ENCODE results near the gene SLC29A1. TPM values are rescaled to one million over a fixed set of nuclear protein-coding genes. Genes with fewer than 3 reads are reported as not detected.
A peak's percentile ranks its signal among the peaks of the same experiment; 100 is the strongest.
"Not testable (repeated sequence)": the region's sequence is repeated elsewhere in the genome, so short reads cannot be mapped to it uniquely, and the experiment has no call there.

The SLC29A1 gene
- total RNA-seq, result 41.7 and 64.8 TPM in 2 replicates

DNA sequence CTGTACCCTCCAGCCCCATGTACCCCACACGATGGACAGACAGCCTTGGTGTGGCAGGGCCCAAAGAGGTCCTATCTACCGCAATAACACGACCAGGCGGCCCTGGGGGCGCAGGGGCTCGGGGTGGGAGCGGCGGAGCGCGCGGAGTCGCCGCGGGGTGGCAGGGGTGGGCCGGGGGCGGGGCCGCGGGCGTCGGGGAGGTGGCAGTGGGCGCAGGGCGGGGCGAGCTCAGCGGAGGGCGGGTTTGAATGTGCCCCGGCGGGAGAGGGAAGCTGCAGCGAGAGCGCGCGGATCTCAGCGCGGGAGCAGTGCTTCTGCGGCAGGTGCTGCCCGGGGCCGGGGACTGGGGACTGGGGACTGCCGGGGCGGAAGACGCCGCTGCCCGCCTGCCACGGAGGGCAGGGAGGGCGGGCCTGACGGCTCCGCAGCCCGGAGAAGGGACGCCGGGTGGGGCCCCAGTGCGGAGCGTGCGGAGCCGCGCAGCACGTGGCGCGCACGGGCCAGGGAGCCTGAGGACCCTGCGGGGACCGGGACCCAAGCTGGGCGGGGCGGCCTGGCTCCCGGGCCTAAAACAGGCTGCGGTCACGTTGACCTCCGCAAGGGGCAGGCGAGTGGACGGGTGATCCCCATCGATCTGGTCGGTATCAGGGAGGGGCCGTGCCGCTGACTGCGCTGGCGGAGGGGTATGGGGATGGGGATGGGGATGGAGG is at the start of gene SLC29A1:
TSS of gene SLC29A1 (plus strand) at position 277 of the 710 bp plus-strand sequence. CDS start 3,719 bp downstream, outside the sequence.
- peak; percentile 76 for DNase-seq

DNA sequence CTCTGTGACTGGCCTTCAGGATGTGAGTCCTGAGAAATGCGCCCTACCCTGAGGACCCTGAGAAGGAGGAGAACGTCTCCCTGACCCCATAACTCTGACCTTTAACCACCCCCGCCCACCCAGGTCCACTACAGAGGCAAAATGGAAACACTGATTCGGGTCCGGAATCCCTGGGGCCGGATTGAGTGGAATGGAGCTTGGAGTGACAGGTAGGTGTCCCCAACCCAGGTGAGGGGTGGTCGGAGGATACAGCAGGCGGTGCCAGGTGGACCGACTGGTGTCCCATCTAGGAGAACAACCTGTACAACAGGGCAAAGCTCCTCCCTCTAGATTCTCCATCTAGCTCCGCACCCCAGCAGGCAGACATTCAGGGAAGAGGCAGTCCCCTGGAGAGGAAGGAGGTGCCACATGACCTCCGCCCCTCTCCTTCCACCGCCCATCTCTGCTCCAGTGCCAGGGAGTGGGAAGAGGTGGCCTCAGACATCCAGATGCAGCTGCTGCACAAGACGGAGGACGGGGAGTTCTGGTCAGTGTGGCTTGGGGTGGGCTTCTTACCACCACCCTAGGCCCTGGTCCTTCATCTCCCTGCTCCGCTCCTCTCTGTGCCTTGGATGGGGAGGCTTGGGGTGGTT is 47.1 kb upstream of the SLC29A1 start:
- no peak for DNase-seq

DNA sequence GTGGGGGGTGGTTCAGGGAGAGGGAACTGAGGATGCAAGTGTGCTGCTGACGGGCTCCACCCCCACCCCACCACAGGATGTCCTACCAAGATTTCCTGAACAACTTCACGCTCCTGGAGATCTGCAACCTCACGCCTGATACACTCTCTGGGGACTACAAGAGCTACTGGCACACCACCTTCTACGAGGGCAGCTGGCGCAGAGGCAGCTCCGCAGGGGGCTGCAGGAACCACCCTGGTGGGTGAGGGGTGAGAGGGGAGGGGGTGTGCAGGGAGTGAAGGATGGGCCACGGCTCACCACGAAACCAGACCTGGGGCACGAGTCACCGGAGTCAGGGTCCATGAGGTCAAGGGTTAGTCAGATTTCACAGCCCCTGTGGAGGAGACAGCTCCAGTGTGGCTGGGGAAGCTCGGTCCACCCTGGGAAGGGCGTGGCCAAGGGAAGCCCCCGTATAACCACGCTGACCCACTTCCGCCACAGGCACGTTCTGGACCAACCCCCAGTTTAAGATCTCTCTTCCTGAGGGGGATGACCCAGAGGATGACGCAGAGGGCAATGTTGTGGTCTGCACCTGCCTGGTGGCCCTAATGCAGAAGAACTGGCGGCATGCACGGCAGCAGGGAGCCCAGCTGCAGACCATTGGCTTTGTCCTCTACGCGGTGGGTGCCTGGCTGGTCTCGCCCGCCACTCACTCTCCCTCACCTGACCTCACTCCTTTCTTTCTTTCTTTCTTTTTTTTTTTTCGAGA is 46.5 kb upstream of the SLC29A1 start:
- DNase-seq, result peak; percentile 72

DNA sequence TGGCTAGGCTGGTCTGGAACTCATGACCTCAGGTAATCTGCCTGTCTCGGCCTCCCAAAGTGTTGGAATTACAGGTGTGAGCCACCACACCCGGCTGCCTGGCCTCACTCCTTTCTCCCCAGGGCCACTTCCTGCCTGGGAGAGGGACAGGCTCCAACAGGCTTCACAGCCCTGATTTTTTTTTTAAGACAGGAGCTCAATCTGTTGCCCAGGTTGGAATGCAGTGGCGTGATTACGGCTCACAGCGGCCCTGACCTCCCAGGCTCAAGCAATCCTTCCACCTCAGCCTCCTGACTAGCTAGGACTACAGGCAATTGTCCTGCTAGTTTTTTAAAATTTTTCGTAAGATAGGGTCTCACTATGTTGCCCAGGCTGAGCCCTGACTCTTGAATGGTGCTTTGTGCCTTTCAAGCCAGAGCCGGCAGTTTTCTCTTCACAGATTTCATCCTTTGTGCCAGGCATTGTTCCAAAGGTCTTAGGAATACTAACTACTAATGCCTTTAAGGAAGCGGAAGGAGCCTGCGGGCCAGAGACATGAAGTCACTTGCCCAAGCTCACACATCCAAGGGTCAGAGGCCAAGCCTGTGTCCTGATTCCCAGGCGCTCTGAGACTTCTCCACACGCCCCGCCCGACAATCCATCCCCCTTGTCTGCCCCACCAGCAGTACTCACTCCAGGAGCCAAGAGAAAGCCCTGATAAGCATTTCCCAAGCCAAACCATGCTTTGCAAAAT is 45.5 kb upstream of the SLC29A1 start:
- peak; percentile 97 for DNase-seq

DNA sequence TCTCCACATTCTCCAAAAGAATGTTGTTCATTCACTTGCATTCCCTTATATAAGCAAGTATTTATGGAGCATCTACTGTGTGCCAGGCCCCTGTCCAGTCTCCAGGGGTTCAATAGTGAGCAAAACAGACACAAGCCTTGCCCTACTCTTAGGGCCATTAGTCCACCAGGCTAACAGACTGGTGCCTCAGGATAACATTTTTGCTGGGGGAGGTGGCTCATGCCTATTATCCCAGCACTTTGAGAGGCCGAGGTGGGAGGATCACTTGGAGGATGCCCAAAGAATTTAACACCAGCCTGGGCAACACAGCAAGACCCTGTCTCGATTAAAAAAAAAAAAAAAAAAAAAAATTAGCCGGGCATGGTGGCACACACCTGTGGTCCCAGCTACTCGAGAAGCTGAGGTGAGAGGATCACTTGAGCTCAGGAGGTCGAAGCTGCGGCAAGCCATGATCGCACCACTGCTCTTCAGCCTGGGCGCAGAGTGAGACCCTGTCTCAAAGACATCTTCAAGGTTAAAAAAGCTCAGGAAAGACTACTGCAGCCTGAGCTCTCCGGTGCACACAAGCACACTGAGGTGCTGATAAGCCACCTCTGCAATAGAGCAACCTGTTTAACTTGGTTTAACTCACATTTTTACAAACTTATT is 44.8 kb upstream of the SLC29A1 start:
- DNase-seq, result no peak

DNA sequence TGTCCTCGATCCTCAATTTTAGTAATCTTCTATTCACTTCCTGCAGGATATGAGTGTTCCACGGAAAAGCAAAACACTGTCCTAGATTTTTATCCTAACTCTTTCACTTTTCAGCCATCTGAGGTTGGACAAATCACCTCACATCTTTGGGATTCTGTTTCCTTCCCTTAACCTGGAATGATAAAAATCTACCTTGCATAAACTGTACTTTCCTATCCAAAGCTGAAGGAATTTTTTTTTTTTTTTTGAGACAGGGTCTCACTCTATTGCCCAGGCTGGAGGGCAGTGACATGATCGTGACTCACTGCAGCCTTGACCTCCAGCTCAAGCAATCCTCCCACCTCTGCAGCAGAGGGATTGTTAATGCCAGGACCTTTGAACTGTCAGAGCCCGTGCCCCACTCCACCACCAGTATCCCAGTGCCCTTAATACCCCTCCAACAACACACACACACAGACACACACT is 44.3 kb upstream of the SLC29A1 start:
- DNase-seq, result peak; percentile 45

DNA sequence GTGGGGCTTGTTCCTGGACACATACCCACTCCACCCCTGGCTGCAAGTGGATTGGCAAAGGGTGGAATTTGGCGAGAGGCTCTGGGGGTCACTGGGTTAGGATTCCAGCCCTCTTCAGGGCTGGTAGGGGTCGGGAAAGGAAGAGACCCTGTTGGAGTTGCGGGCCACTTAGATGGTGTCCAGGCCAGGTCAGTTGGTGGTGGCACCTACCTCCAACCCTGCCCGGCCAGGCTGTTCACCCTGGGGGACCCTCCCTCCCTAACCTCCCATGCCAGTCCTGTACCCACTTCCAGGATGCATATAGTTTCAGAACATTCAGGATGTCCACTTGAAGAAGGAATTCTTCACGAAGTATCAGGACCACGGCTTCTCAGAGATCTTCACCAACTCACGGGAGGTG is 43.7 kb upstream of the SLC29A1 start:
- no peak for DNase-seq

DNA sequence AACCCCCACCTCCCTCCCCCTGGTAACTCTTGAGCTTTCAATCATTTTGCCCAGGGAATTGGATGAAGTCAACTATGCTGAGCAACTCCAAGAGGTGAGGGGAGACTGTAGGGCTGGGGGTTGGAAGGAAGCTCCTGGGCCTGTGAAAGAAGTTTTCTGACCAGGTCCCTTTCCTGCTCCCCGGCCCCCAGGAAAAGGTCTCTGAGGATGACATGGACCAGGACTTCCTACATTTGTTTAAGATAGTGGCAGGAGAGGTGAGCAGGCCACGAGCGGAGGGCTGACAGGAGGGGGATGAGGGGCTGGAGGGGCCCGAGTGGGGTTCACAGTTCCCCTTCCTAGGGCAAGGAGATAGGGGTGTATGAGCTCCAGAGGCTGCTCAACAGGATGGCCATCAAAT is 43.0 kb upstream of the SLC29A1 start:
- no peak for DNase-seq

DNA sequence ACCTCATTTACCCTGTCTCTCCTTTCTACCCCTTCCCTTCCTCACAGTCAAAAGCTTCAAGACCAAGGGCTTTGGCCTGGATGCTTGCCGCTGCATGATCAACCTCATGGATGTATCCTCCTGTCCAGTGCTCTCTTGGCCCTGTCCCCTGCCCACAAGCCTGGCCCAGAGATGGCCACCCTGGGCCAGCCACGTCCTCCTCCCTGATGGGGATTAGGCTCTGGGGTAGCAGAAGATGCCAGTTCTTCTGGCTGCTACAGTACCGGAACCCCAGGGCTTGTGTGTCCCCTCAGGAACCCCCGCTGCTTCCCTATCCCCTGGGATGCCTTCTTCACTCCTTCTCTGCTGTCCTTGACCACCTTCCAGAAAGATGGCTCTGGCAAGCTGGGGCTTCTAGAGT is 42.5 kb upstream of the SLC29A1 start:
- DNase-seq, result no peak

DNA sequence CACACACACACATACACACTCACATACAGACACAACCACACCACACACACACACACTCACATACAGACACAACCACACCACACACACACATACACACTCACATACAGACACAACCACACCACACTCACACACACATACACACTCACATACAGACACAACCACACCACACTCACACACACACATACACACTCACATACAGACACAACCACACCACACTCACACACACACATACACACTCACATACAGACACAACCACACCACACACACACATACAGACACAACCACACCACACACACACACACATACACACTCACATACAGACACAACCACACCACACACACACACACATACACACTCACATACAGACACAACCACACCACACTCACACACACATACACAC is 41.6 kb upstream of the SLC29A1 start:
- DNase-seq, result not testable (repeated sequence)

DNA sequence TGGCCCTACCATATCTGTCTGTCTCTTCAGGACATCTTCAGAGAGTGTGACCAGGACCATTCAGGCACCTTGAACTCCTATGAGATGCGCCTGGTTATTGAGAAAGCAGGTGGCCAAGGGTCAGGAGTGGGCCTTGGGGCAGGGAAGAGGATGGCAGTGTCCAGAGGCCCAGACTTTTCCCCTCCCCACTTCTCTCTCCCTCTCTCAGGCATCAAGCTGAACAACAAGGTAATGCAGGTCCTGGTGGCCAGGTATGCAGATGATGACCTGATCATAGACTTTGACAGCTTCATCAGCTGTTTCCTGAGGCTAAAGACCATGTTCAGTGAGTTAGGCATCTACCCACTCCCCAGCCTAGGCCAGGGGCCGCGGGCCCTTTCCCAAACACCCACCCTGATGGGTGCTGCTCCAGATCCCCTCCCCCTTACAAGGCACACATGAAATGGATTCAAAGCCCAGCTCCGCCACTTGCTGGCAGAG is 40.4 kb upstream of the SLC29A1 start:
- DNase-seq, result no peak

DNA sequence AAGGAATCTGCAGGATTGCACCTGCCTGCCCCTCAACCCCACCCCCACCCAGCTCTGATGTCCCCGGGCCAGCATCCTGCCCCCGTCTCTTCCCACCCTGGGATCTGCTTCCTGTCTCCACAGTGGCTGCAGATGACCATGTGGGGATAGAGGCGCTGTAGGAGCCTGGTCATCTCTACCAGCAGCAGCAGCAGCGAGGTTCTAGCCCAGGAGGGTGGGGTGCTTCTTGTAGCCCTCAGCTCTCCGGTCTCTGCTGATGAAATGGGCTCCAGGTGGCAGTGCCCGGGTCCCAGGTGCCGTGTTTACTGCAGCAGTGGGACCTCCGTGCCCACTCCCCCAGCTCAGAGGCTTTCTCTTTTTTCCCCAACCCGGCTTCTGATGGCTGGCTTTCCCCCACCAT is 39.6 kb upstream of the SLC29A1 start:
- DNase-seq, result no peak

DNA sequence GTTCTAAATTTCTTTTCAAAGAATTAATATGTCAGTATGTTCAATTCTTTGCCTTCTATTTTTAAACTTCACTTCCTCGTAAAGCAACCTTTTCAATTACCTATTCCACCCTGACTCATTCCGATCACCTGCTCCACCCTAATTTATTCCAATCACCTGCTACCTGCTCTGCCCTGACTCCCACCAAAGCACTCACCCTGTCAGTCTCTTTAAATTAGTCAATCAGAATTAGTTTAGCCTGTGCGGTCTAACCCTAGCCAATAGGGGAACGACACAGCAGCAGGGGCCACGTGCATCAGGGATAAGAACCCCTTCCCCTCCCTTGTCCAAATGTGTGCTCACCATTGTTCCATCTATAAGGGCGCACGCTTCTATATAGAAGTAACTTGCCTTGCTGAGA is 38.0 kb upstream of the SLC29A1 start:
- not testable (repeated sequence) for DNase-seq

DNA sequence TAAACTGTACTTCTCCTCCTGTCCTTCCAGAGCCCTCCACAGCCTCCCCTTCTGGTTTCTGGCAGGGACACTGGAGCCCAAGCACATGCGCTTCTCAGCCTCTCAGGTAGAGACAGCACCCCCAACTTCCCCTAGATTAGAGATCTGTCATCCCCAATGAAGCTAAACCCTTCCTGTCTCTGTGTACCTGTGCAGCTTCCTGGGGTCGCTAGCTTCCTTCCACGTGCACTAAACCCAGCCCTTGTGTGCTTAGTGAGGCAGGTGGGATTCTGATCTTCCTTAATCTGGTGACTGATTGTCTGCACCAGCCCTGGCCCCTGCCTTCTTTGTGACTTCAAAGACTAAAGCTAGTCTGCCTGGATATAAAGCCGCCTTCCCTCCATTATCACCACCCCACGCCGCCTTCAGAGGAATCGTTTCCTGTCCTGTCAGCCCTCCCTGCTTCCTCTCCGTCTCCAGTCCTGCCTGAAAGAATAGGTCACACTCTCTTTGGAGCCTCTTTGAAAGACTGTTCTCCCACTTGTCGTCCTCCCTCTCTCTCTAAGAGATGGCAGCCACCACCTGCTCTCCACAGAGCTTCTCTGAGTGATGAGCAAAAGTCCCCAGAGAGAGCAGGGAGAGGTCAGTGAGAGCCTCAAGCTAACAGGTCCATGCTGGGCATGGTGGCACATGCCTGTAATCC is 37.3 kb upstream of the SLC29A1 start:
- peak; percentile 24 for DNase-seq

DNA sequence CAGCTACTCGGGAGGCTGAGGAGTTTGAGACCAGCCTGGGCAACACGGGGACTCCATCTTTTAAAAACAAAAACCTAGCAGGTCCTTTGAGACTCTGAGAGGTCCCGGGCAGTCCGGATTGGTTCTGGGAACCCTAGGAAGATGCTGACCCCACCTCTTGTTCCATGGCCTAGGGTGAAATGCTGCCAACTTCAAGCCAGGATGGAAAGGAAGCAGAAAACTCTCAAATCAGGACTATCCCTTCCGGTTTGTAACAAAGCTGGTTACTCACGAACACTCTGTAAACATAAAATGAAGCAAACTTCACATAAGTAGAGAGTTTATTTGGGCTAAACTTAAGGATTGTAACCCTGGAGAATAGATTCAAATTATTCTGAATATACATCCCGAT is 36.8 kb upstream of the SLC29A1 start:
- DNase-seq, result peak; percentile 68

DNA sequence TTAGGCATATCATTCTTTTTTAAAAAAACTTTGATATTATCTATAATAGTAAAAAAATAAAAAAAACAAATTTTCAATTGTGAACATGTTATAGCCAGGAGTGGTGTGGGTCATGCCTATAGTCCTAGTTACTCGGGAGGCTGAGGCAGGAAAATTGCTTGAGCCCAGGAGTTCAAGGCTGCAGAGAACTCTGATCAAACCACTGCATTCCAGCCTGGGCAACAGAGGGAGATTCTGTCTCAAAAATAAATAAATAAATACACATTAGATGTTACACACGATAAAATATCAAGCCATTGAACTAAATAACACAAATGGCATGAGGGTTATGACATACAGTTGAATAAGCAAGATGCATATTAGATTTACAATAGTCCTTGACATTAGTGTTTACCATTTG is 34.6 kb upstream of the SLC29A1 start:
- no peak for DNase-seq

DNA sequence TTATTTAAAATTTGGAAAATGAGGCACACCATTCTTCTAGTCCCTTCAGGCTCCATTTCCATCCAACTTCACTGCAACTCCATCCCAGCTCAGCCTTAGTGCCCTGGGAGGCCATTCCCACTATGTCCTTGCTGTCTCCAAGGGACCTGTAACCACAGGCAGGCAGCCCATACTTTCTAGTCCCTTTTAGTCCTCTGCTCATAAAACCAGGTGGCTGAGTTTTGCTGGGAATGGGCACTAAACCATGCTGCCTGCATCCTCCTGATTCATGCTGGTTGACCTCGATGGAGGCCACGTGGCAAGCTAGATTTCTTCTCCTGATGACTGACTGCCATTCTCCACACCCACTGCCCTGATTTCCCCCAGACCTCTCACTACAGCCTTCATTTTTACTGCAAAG is 34.1 kb upstream of the SLC29A1 start:
- no peak for DNase-seq

DNA sequence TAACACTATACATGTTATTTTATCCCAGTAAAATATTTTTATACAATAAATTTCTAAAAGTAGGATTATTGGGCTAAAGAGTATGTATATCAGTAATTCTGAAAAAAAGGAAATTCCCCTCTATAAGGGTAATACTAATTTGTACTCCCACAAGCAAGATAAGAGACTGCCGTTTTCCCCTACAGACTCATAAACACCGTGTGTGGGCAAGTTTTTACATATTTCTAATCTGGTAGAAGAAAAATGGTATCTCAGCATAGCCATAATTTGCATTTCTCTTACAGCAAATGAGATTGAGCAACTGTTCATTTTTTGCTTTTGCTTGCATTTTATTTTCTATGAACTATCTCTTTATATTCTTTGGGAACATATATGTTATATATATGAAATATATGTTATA is 32.7 kb upstream of the SLC29A1 start:
- no peak for DNase-seq

DNA sequence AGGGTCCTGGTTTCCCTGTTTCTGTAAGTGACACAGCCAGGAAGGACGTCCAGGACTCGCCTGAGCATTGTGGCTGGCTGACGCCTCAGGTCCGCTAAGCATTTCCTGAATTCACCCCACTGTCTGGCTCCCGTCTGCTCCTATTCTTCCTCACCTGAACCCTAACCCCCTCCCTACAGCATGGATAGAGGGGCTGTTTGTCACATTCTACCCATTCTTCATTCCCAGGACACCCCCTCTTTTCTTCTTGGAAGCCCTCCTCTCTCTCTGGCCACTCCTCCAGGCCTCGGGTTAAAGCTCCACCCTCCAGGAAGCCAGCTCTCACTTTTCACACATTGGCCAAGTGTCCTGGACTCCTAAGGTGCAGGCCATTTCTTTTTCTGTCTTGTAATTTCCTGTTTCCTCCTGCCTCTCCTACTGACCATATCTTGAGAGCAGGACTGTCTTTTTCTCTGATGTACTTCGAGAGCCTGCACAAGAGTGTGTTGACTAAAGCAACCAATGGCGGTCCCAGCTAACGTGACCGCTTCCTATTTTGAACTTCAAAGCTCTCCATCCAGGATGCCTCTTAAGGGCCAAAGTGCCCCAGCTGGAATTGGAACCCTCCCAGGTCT is 30.9 kb upstream of the SLC29A1 start:
- peak; percentile 69 for DNase-seq

DNA sequence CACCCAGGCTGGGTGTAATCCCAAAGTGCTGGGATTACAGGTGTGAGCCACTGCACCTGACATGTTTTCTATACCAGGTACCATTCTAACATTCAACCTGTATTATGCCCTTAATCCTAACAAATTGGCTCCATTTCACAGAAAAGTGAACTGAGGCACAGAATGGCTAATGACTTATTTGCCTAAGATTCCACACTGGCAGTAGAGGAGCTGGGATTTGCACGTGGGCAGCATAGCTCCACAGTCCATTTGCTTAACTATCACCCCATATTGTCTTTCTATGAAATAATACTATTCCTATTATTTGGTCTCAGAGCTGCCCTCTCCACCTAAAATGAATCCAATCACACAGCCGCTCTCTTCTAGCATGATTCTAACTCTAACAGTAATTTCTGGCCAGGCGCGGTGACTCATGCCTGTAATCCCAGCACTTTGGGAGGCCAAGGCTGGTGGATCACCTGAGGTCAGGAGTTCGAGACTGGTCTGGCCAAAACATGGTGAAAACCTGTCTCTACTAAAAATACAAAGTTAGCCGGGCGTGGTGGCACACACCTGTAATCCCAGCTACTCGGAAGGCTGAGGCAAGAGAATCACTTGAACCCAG is 30.0 kb upstream of the SLC29A1 start:
- no peak for DNase-seq

DNA sequence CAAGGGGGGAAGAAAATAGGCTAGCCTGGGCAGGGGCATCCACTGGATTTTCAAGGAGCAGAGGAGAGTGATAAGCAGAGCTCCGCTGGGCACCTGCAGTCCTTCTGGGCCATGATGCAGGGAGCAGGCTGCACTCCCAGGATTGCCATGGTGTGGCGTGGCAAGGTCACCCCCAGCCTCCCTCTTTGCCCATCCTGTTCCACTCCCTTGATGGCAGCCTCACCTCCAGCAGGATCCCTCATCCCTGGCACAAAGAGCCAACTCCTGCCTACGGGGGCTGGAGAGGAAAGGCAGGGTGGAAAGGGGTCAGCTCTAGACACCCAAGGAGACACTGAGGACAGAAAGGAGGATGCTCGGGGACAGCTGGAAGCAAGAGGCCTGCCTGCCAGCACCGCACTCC is 29.1 kb upstream of the SLC29A1 start:
- no peak for DNase-seq
